Tibial nerve (tissue), 3 donors: ENCODE measurements around the gene COL27A1.

Experiments
- CTCF ChIP-seq, 5 experiments: fragments of 200-600 bp in 3 of 5; fragments of 450-650 bp in 2 of 5; sonication (generic) in 3 of 5; IDR thresholded peaks; one replicate each; pipeline ENCODE4 v1.5.1; 2016 to 2019; ENCODE audit warnings: antibody characterized with exemption in 5 of 5, mild to moderate bottlenecking in 3 of 5, moderate library complexity in 2 of 5
- POLR2A ChIP-seq, 2 donors: fragments of 450-650 bp; IDR thresholded peaks; one replicate each; pipeline ENCODE4 v1.6.1; 2017; ENCODE audit warnings: antibody characterized with exemption in 2 of 2, mild to moderate bottlenecking in 2 of 2, moderate library complexity in 2 of 2

- no peak for TF ChIP-seq POLR2A (IDR thresholded peaks at IDR 0.05)
- no peak for TF ChIP-seq CTCF (IDR thresholded peaks at IDR 0.05)
These were observed 126.8 kb downstream of the COL27A1 start for GRCh38 chr9:114282104-114282485.
